Measurements from ENCODE around the gene SETD2.

- TF ChIP-seq, protein P1, sequence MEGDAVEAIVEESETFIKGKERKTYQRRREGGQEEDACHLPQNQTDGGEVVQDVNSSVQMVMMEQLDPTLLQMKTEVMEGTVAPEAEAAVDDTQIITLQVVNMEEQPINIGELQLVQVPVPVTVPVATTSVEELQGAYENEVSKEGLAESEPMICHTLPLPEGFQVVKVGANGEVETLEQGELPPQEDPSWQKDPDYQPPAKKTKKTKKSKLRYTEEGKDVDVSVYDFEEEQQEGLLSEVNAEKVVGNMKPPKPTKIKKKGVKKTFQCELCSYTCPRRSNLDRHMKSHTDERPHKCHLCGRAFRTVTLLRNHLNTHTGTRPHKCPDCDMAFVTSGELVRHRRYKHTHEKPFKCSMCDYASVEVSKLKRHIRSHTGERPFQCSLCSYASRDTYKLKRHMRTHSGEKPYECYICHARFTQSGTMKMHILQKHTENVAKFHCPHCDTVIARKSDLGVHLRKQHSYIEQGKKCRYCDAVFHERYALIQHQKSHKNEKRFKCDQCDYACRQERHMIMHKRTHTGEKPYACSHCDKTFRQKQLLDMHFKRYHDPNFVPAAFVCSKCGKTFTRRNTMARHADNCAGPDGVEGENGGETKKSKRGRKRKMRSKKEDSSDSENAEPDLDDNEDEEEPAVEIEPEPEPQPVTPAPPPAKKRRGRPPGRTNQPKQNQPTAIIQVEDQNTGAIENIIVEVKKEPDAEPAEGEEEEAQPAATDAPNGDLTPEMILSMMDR (IDR thresholded peaks at IDR 0.05), result no peak
- no peak for TF ChIP-seq POLR2A (IDR thresholded peaks at IDR 0.05)
Measured at GRCh38 chr3:47034868-47035489, 128.9 kb downstream of the SETD2 start.

All from right lobe of liver (tissue), 4 donors.